Dendritic cell treated with granulocyte-macrophage colony-stimulating factor and Interleukin-4, amounts not matched to agents 40 ng/mL and 50 ng/mL, for 4 days (primary cell): ENCODE results near the gene RPUSD4.

Experiments used
- H3K27ac Mint-ChIP-seq: one replicate; pipeline ENCODE4 v1.8.0; 2022; ENCODE audit warnings: mild to moderate bottlenecking, mixed read lengths
- H3K27me3 Mint-ChIP-seq: one replicate; pipeline ENCODE4 v1.8.0; 2022; ENCODE audit warnings: mild to moderate bottlenecking, mixed read lengths
- H3K36me3 Mint-ChIP-seq: one replicate; pipeline ENCODE4 v1.8.0; 2022; ENCODE audit warnings: low read depth, mixed read lengths
- H3K4me1 Mint-ChIP-seq: one replicate; pipeline ENCODE4 v1.8.0; 2022; ENCODE audit warnings: low read depth, mixed read lengths
- H3K4me3 Mint-ChIP-seq: one replicate; pipeline ENCODE4 v1.8.0; 2022; ENCODE audit warnings: mild to moderate bottlenecking, moderate library complexity, mixed read lengths
- H3K9me3 Mint-ChIP-seq: one replicate; pipeline ENCODE4 v1.8.0; 2022; ENCODE audit warnings: mixed read lengths
- intact Hi-C: fragments of 100-400 bp; cut with micrococcal nuclease; formaldehyde crosslinking; loops from one replicate; pipeline ENCODE4 v1.15.0; 2022

RPUSD4 gene

GRCh38 chr11:126182787-126183445 is 28.5 kb downstream of the RPUSD4 start:
- Mint-ChIP-seq H3K9me3 (no peaks in the 10 kb centered on the region), H3K4me3 (no peak overlapping the region), H3K36me3 (peaks cover 19% of the 10 kb centered on the region), H3K27ac (no peak overlapping the region), H3K4me1 (no peaks in the 10 kb centered on the region), H3K27me3 (no peaks in the 10 kb centered on the region)
- intact Hi-C loops, result no loop called here

GRCh38 chr11:126181939-126182730 is 29.3 kb downstream of the RPUSD4 start:
- Mint-ChIP-seq H3K27me3 (no peaks in the 10 kb centered on the region), H3K36me3 (peaks cover 11% of the 10 kb centered on the region), H3K9me3 (no peaks in the 10 kb centered on the region), H3K4me1 (no peaks in the 10 kb centered on the region), H3K27ac (no peak overlapping the region), H3K4me3 (no peak overlapping the region)
- intact Hi-C loops, result no loop called here

GRCh38 chr11:126176853-126177470 is 34.5 kb downstream of the RPUSD4 start:
- peaks cover 7% of the 10 kb centered on the region for H3K9me3 Mint-ChIP-seq
- H3K36me3 Mint-ChIP-seq, result no peaks in the 10 kb centered on the region
- no peak overlapping the region for H3K4me3 Mint-ChIP-seq
- peaks cover 11% of the 10 kb centered on the region for H3K4me1 Mint-ChIP-seq
- intact Hi-C loops, result no loop called here
- no peak overlapping the region for H3K27ac Mint-ChIP-seq
- H3K27me3 Mint-ChIP-seq, result peaks cover 1% of the 10 kb centered on the region

- H3K9me3 Mint-ChIP-seq, result peaks cover 7% of the 10 kb centered on the region
- intact Hi-C loops, result no loop called here
- H3K4me1 Mint-ChIP-seq, result peaks cover 17% of the 10 kb centered on the region
- H3K4me3 Mint-ChIP-seq, result no peak overlapping the region
- peaks cover 1% of the 10 kb centered on the region for H3K27me3 Mint-ChIP-seq
- no peaks in the 10 kb centered on the region for H3K36me3 Mint-ChIP-seq
- H3K27ac Mint-ChIP-seq, result no peak overlapping the region
Observed at GRCh38 chr11:126175393-126175792, 36.1 kb downstream of the RPUSD4 start.

DNA sequence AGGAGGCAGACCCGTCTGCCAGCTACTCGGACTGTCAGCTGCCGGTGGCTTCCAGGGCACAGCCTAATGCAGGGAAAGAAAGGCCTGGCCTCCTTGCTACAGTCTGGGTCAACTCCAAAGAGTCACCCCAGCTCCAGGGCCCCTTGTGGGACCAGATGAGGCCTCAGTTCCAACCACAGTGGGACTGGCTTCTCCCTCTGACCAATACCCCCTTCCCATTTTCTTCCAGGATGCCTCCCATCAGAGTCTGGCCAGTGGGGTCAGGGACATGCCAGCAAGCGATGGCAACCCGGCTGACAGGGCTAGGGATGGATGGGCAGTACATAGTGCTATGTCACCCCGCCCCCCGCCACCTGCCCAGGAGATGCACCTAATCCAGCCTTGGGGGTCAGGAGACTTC is 36.6 kb downstream of the RPUSD4 start:
- Mint-ChIP-seq H3K27ac (no peak overlapping the region), H3K9me3 (peaks cover 7% of the 10 kb centered on the region), H3K27me3 (peaks cover 1% of the 10 kb centered on the region), H3K36me3 (no peaks in the 10 kb centered on the region), H3K4me1 (peaks cover 17% of the 10 kb centered on the region), H3K4me3 (no peak overlapping the region)
- intact Hi-C loops, result no loop called here

DNA sequence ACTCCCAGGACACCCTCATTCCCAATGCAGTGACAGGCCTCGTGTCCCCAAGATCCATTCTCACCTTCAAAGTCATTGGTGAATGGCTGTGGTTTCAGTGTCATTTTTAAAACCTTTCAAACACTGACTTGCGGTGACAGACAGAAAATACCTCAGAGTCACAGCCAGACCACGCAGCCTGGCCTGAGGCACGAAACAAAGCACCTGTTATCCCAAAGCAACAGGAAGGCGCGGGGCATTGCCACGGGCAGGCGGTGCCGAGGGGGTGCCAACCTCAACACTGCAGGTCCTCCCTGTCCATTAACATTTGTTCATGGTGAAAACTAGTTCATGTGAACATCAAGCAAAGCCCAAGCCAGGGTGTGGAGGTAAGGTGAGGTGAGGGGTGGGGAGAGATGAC is 38.2 kb downstream of the RPUSD4 start:
- Mint-ChIP-seq H3K36me3 (no peaks in the 10 kb centered on the region), H3K27ac (no peak overlapping the region), H3K9me3 (peaks cover 7% of the 10 kb centered on the region), H3K27me3 (peaks cover 1% of the 10 kb centered on the region), H3K4me1 (peaks cover 17% of the 10 kb centered on the region), H3K4me3 (no peak overlapping the region)
- intact Hi-C loops, result no loop called here

GRCh38 chr11:126172596-126173038 is 38.8 kb downstream of the RPUSD4 start:
- no peak overlapping the region for H3K4me3 Mint-ChIP-seq
- peaks cover 17% of the 10 kb centered on the region for H3K4me1 Mint-ChIP-seq
- intact Hi-C loops, result no loop called here
- peaks cover 1% of the 10 kb centered on the region for H3K27me3 Mint-ChIP-seq
- H3K36me3 Mint-ChIP-seq, result no peaks in the 10 kb centered on the region
- H3K9me3 Mint-ChIP-seq, result peaks cover 7% of the 10 kb centered on the region
- peak overlapping the region; percentile 29 for H3K27ac Mint-ChIP-seq

DNA sequence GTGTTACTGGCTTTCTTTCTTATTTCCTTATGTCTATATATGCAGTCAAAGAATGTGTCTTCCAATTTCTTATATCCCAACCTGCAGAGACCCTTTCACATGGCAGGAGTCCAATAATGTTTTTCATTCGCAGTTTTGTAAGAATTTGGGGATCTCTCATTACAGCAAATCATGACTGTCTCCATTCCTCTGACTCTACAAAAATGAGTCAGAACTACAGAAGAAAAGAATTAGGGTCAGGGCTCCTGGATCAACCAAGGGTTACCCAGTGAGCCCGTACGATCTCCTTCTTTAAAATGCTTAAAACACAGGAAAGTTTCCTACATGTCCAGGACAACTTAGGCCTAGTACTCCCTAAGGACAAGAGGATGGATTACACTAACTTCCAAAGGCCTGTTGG is 42.2 kb downstream of the RPUSD4 start:
- intact Hi-C loops, result no loop called here
- Mint-ChIP-seq H3K9me3 (peaks cover 7% of the 10 kb centered on the region), H3K36me3 (no peaks in the 10 kb centered on the region), H3K4me1 (peaks cover 17% of the 10 kb centered on the region), H3K27ac (no peak overlapping the region), H3K4me3 (no peak overlapping the region), H3K27me3 (no peaks in the 10 kb centered on the region)

- H3K27ac Mint-ChIP-seq, result no peak overlapping the region
- no peaks in the 10 kb centered on the region for H3K9me3 Mint-ChIP-seq
- no peaks in the 10 kb centered on the region for H3K27me3 Mint-ChIP-seq
- no peaks in the 10 kb centered on the region for H3K36me3 Mint-ChIP-seq
- intact Hi-C loops, result no loop called here
- H3K4me1 Mint-ChIP-seq, result peaks cover 11% of the 10 kb centered on the region
- no peak overlapping the region for H3K4me3 Mint-ChIP-seq
Observed at GRCh38 chr11:126167488-126167887, 44.0 kb downstream of the RPUSD4 start.

- no peaks in the 10 kb centered on the region for H3K9me3 Mint-ChIP-seq
- no peak overlapping the region for H3K4me3 Mint-ChIP-seq
- intact Hi-C loops, result no loop called here
- no peaks in the 10 kb centered on the region for H3K27me3 Mint-ChIP-seq
- H3K36me3 Mint-ChIP-seq, result no peaks in the 10 kb centered on the region
- H3K27ac Mint-ChIP-seq, result no peak overlapping the region
- peaks cover under 1% of the 10 kb centered on the region for H3K4me1 Mint-ChIP-seq
Observed at GRCh38 chr11:126166413-126166812, 45.0 kb downstream of the RPUSD4 start.

- H3K27me3 Mint-ChIP-seq, result no peaks in the 10 kb centered on the region
- intact Hi-C loops, result no loop called here
- no peaks in the 10 kb centered on the region for H3K4me1 Mint-ChIP-seq
- no peaks in the 10 kb centered on the region for H3K36me3 Mint-ChIP-seq
- no peak overlapping the region for H3K4me3 Mint-ChIP-seq
- no peaks in the 10 kb centered on the region for H3K9me3 Mint-ChIP-seq
- no peak overlapping the region for H3K27ac Mint-ChIP-seq
Observed at GRCh38 chr11:126165757-126166156, 45.7 kb downstream of the RPUSD4 start.

DNA sequence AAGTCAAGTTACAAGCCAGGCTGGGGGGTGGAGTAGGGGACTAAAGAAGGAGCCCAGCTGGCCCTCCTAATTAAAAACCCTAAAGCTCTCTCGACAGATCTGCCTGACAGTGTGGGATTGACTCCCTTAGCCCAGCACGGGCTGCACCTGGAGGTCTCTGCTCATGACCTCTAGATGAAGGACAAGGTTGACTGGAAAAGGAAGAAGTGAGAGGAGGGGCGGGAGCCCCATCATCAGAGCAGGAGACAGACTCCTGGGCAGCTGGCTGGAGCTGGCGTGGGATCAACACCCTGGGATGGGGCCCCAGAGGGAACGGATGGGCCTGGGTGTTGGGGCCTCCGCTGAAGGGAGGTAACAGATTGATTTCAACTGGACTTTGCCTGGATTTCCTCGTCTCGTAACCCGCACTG is 46.1 kb downstream of the RPUSD4 start:
- no peaks in the 10 kb centered on the region for H3K36me3 Mint-ChIP-seq
- H3K27me3 Mint-ChIP-seq, result no peaks in the 10 kb centered on the region
- no peak overlapping the region for H3K27ac Mint-ChIP-seq
- no peak overlapping the region for H3K4me3 Mint-ChIP-seq
- intact Hi-C loops, result no loop called here
- H3K4me1 Mint-ChIP-seq, result no peaks in the 10 kb centered on the region
- no peaks in the 10 kb centered on the region for H3K9me3 Mint-ChIP-seq

DNA sequence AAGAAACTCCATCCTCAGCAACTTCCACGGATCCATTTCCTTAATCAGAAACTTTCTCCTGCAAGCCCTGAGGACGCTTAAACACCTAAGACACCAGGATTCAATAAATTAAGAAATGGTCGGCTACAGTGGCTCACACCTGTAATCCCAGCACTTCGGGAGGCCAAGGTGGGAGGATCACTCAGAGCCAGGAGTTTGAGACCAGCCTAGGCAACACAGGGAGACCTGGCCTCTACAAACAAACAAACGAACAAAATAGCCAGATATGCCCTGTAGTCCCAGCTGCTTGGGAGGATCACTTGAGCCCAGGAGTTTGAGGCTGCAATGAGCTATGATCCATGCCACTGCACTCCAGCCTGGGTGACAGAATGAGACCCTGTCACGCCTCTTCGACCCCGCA is 46.7 kb downstream of the RPUSD4 start:
- Mint-ChIP-seq H3K36me3 (no peaks in the 10 kb centered on the region), H3K4me1 (no peaks in the 10 kb centered on the region), H3K9me3 (no peaks in the 10 kb centered on the region), H3K4me3 (no peak overlapping the region), H3K27me3 (no peaks in the 10 kb centered on the region), H3K27ac (no peak overlapping the region)
- intact Hi-C loops, result no loop called here

DNA sequence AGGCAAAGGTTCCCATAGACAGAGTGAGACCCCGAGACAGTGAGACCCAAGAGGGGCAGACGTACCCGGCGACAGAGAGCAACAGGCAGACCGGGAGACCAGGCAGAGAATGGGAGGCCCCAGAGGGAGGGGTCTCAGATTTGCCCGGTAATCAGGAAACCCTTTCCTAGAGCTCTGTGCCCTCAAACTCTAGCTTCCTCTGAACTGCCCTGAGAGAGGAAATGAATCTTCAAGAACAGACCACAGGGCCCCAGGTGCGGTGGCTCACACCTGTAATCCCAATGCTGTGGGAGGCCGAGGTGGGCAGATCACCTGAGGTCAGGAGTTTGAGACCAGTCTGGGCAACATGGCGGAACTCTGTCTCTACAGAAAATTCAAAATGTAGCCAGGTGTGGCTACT is 47.7 kb downstream of the RPUSD4 start:
- intact Hi-C loops, result no loop called here
- Mint-ChIP-seq H3K27ac (no peak overlapping the region), H3K4me3 (no peak overlapping the region)

More for the DNA sequence above, 47.7 kb downstream of the RPUSD4 start:
- no peaks in the 10 kb centered on the region for H3K36me3 Mint-ChIP-seq
- no peaks in the 10 kb centered on the region for H3K9me3 Mint-ChIP-seq
- H3K27me3 Mint-ChIP-seq, result no peaks in the 10 kb centered on the region
- no peaks in the 10 kb centered on the region for H3K4me1 Mint-ChIP-seq
